Measurements from ENCODE around the gene TXK. TPM values are rescaled to one million over a fixed set of nuclear protein-coding genes. Genes with fewer than 3 reads are reported as not detected.
"Not testable (repeated sequence)": the region's sequence is repeated elsewhere in the genome, so short reads cannot be mapped to it uniquely, and the experiment has no call there.

The TXK gene
- 2.8 TPM for polyA plus RNA-seq (2012; ENCODE audit: insufficient read depth, insufficient read length)

DNA sequence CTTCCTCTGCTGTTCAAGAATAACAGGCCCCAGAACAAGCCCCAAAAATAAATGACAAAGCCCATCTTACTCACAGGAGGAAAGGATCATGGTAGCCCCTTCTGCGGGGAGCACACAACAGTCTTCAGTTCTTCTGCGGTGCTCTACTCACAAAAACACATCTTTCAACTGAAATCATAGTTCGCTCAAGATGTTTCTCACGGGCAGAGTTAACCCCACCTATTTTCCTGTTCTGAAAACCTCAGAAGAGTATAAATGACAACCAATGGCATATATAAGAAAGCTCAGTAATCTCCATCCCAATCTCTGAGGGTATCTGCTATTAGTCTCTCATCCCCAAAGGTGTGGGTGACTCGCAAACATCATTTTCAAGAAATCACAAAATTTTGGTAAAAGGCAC, at the start of gene TXK:
Gene TXK, minus strand, starts transcription at position 170 of the 400 bp plus-strand sequence. Its CDS starts 80 bp downstream, at position 90.
- H3K4me3 ChIP-seq (ENCODE audit: low read length) = no peak within 1 kb of the TSS

DNA sequence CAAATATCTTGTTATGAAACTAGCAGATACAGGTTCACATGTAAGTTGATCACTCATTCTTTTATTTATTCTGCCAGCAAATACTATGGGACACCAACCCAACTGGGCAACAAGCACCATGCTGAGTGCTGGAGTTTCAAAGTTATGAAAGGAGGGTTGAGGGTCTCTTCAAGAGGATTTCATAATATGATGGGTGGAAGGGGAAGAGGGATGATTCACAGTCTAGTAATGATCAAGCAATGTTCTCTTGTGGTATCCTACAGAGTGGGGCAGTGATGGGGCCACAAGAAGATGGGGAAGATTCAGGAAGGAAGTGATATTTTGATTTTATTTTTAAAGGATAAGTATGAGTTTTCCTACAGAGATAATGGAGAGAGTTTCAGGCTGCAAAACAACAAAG, 46.2 kb upstream of the TXK start:
- DNase-seq (ENCODE audit: low read depth, low spot score) = no peak
- H3K4me3 ChIP-seq (ENCODE audit: low read length) = no peak overlapping the region

More for the DNA sequence above, at the start of gene TXK:
- peak; percentile 85 for DNase-seq (ENCODE audit: low read depth, low spot score)

DNA sequence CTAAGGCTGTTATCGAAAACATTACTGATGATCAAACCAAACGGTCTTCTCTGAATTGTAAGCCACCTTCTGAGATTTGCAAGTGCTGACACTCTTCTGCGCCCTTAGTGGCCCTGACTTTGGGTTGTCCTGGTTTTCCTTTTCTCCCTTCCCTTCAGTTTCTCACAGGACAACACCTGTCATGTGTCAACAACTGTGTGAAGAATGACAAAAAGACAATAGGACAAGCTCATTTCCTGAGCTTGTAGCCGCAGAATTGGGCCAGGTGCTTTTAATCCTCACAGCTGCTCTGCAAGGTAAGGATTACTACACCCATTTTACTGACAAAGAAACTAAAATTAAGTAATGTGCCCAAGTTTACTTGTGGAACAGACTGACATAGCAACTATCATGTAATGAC, 44.9 kb upstream of the TXK start:
- no peak overlapping the region for H3K4me3 ChIP-seq (ENCODE audit: low read length)
- DNase-seq (ENCODE audit: low read depth, low spot score) = no peak

DNA sequence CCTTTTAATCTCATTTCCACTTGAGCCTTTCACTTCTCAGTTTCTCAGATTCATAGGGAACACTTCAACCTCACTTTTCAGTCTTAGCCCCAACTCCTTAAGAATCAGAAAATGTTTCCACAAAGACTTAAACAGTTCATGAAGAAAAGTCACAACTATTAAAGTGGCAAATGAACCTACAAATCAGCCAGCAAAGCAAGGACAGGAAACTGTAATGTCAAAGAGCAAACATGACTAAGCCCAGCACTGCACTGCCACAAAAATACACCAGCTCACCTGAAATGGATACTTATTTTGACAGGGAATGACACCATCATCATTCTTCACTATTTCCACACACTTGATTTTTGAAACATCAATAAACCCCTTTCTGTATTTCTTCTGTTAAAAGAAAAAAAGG, 41.8 kb upstream of the TXK start:
- no peak for DNase-seq (ENCODE audit: low read depth, low spot score)
- no peak overlapping the region for H3K4me3 ChIP-seq (ENCODE audit: low read length)

DNA sequence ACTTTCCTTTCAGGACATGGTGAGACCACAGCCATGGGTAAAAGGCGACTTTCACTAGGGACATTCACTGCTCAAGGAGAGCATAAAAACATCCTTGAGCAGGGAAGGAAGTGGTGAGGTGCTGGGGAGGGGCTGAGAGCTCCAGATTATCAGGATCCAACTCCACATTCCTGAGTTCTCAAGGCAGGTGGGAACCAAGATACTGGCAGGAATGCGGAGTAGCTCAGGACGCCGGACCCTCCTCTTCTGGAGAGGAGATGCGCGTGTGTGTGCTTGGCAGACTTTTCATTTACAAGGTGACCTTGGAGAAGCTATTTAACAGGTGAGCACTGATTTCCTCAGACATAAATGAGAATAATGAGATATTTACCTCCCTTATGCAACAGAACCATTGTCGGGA, 41.3 kb upstream of the TXK start:
- no peak for DNase-seq (ENCODE audit: low read depth, low spot score)
- no peak overlapping the region for H3K4me3 ChIP-seq (ENCODE audit: low read length)

DNA sequence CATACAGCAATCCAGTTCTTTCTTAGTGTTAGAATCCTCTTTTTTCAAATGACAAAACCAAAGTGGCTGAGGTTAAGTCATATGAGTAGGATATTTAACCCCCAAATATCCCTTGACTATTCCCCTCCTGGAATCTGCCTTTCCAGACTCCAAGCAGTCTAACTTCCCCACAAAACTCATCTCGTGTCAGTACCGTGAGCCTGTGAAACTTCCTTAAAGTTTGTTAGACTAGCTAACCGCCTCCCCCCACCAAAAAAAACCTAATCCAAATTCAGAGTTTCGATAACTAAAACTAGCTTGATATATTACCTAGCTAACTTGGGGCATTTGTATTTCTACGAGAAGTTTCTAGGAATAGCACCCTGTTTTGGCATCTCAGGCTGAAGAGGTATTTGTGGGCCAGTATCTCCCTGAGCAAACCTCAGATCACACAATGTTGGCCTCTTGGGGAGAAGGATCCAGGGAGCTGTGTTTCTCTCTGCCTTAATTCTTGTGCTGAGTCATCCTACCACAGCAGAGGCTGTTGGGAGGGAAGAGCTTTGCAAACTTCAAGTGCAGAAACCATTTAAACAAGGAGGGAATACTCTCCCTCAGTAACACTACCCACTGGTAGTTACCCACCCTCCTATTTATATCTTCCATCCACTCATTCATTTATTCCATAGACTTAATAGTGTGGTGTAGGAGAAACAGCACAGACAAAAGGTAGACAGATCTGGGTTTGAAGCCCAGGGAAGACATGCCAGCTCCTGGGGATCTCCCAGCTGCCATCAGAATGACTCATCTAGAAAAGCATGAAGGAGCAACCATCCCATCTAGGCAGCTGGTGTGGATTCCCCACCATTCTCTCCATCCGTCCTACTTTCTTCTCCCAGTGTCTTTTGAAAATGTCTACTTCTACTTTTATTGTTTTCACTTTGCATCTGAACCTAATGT, 39.3 kb upstream of the TXK start:
- no peak overlapping the region for H3K4me3 ChIP-seq (ENCODE audit: low read length)
- DNase-seq (ENCODE audit: low read depth, low spot score) = peak; percentile 1

DNA sequence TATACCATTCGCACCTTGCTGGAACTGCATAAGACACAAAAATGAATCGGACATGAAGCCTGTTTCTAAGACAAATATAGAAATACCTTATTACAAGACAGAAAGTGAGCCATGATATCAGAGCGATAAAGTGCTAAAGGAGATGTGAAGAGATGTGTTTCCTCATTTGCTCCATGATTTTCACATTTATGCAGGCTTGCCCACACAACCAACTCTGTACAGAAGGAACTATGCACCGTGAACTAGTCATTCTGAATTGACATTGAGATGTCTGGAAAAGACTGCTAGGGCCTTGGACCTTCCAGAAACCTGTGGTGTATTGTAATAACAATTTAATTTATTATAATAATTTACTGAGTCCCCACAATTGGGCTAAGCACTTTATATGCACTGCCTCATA, 38.6 kb upstream of the TXK start:
- DNase-seq (ENCODE audit: low read depth, low spot score) = no peak
- no peak overlapping the region for H3K4me3 ChIP-seq (ENCODE audit: low read length)

DNA sequence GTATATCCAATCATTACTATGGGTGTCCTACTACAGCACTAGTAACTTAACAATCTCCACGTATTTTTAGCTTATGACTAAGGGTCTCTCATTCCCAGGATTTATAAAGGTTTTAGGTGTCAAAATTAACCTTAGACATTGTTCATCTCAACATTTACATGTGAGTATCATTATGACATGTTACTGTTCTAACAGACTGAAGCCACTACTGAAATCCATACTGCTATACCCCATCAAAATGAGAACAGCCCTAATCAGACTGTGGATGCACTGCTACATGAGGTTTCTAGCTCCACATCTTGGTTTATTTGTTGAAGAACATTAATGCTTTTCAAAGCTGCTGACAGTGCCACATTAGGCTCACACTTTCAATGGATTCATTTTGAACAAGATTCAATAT, 35.6 kb upstream of the TXK start:
- DNase-seq (ENCODE audit: low read depth, low spot score) = no peak

DNA sequence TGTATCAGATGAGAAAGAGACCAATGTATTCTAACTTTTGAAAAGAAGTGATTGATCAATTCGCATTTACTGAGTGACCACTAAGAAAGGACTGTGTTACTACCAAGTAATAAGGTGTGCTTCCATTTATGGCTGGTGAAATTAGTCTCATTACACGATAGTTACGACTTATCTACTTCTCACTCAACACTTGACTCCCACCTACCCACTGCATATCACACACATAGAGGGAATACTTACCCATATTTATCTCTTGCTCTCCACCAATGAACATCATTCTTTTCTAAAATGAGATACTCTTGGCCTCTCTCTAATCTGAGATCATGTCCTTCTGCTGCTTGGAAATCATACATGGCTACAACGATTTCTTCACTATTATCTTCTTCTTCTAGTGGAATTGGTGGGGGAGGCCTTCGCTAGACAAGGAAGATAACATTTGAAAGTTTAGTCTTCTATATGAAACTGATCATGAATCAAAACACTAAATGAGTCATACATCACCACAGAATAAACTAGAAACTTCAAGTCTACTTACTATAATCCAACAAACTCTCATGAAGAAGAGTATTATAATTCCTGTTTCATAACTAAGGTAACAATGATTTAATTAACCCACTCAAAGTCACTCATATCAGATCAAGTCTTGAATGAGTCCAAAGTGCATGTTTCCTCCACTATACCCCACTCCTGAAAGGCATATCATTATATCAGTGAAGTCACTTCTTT, 33.7 kb upstream of the TXK start:
- no peak for DNase-seq (ENCODE audit: low read depth, low spot score)
- H3K4me3 ChIP-seq (ENCODE audit: low read length) = no peak overlapping the region

More for the DNA sequence above, 35.6 kb upstream of the TXK start:
- no peak overlapping the region for H3K4me3 ChIP-seq (ENCODE audit: low read length)

DNA sequence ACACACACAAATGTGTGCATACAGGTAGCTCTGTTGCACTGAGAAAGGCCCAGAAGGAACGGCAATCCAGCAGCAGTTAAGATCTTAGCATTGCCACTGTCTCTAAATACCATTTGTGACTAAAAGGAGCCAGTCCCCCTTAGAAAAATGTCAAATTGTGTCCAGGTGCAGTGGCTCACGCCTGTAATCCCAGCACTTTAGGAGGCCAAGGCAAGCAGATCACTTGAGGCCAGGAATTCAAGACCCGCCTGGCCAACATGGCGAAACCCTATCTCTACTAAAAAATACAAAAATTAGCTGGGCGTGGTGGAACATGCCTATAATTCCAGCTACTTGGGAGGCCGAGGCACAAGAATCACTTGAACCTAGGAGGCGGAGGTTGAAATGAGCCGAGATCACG, 30.5 kb upstream of the TXK start:
- not testable (repeated sequence) for DNase-seq (ENCODE audit: low read depth, low spot score); H3K4me3 ChIP-seq (ENCODE audit: low read length)

DNA sequence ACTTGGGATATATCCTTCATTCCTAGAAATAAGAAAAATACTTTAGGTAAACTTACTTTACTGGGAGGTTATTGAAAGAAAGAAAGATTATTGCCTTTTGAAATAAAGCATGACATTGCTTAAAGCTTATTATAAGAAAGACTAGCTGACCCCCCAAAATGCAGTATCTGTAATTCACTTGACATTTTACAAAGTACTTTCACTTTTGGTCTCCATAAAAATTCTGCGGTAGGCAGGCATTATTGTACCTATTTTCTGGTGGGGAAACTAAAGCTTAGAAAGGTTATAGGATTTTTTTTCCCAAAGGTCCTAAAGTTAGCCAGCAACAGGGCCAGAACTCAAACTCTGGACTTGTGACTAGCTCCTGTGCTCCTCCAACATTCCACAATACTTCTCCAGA, 29.7 kb upstream of the TXK start:
- no peak for DNase-seq (ENCODE audit: low read depth, low spot score)
- H3K4me3 ChIP-seq (ENCODE audit: low read length) = no peak overlapping the region

DNA sequence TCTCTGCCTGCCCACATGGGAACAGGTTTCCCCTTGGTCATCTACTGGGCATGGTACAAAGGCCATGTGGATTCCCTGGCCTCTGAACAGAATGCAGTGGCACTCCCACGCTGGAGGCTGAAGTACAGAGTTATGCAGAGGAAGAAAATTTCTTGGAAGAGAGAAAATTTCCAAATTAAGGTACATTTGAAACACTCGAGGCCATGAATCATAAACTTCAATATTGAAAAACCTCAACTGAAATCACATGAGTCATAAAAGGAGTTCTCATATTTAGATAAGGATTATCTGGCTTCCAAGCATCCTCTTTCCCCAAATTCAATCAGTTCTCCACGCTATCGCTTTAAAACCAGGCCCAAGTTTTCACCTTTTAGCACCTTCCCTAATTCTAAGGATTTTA, 28.1 kb upstream of the TXK start:
- no peak for DNase-seq (ENCODE audit: low read depth, low spot score)
- no peak overlapping the region for H3K4me3 ChIP-seq (ENCODE audit: low read length)

DNA sequence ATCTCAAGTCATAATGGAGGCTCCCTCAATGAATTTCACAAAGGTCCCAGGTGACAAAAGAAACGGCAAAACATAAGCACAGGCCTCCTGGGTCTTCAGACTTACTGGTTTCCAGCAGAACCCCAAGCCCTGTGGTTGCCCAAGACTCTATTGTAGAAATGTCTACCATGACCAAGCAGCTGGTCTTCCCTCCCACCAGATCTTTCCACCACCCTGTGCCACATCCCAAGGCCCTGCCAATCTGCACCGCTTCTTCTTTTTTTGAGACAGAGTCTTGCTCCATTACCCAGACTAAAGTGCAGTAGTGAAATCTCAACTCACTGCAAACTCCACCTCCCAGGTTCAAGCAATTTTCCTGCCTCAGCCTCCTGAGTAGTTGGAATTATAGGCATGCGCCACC, 23.2 kb upstream of the TXK start:
- no peak for DNase-seq (ENCODE audit: low read depth, low spot score)
- no peak overlapping the region for H3K4me3 ChIP-seq (ENCODE audit: low read length)

DNA sequence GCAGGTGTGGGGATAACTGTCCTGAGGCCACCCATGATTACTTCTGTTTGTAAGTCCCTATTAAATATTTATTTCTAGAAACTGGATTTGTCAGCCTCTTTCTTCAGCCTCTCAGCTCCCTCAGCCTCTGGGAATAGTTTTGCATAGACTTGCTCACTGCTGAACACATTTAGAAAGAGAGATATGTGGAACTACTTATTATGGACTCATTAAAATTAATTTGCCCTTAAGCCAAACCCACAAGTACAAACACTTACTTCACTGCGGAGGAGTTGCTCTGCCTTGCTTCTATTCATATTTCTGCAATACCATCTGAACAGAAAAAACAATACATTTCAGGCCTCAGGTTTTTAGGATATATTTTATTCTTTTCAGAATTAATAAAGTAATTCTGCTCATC, 22.4 kb upstream of the TXK start:
- no peak overlapping the region for H3K4me3 ChIP-seq (ENCODE audit: low read length)
- no peak for DNase-seq (ENCODE audit: low read depth, low spot score)

DNA sequence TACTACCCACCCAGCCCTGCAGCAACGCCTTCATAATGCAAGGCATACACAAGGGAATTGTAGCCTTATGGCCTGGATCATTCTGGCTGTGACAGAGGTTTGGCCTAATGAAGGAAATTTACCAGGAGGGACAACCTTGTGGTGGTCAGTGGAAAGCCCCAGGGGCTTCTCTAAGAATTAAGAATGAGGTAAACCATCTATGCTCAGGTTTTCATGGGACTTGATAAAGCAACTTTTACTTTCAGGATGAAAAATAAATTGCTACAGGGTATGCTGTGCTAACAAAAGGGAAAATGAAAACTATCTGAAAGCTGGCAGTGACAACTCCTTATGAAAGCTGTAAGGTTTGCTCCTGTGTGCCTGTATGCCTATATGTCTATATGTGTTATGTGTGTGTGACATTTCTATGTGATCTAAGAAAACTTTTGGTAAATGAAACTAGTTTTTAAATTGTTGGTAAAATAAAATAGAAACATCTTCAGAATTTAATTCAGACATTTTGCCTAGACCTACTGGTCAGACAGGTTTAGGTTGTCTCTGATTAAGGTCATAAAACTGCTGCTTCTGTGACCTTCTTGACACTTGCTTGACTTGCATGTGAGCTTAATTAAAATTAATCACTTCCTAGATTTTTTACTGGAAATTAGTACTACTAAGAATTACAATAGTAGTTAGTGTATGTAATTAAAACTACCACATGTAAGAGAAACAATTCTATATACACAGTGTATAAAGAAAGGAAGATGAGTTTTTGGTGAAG, 19.9 kb upstream of the TXK start:
- H3K4me3 ChIP-seq (ENCODE audit: low read length) = no peak overlapping the region
- DNase-seq (ENCODE audit: low read depth, low spot score) = no peak

DNA sequence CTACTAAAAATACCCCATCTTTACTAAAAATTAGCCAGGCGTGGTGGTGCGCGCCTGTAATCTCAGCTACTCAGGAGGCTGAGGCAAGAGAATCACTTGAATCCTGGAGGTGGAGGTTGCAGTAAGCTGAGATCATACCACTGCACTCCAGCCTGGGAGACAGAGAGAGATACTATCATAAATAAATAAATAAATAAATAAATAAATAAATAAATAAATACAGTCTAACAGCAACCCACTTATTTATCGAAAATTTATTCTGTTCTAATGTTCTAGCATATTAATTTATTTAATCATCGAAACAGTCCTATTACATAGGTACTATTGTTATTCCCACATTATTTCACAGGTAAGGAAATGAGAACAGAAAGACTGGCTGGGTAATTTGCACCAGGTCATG, 18.2 kb upstream of the TXK start:
- no peak for DNase-seq (ENCODE audit: low read depth, low spot score)

DNA sequence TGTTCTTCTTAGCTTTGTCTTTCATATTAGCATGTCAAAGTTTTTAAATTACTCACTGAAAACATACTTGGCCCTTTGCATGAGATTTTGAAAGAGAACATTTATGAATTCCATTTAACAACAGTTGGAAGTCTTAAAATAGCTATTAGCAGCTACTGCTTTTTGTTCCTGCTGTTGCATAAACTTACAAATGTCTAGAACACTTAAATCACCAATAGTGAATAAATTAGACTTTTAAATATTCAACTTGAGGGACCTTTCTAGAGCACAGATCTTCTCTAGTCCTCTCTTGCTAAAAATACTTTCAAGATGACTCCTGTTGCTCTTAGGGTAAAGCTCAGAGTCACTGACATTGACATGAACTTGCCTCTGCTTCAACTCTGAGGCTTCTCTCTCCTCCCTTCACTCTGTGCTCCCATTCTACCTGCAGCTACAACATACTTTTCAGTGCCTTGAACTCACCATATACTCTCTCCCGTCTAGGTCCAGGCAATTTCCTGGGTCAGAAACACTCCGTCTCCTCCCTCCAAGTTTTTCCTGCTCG, 15.8 kb upstream of the TXK start:
- H3K4me3 ChIP-seq (ENCODE audit: low read length) = no peak overlapping the region
- DNase-seq (ENCODE audit: low read depth, low spot score) = no peak

More for the DNA sequence above, 18.2 kb upstream of the TXK start:
- no peak overlapping the region for H3K4me3 ChIP-seq (ENCODE audit: low read length)

DNA sequence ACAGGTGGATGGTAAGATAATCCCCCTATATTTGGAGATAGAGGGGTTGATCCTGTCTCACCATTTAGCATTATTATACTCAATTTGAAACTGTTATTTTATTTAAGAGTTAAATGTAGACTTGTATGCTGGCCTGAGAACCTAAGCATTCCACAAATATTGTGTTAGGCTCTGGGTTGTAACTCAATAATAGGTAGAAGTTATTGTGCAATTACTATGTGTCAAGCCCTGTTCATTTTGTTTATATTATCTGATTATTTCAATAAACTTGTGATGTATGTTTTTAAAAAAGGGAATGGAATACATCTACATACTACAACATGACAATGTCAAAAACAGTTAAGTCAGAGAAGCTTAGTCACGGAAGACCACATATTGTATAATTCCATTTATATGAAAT, 13.6 kb upstream of the TXK start:
- DNase-seq (ENCODE audit: low read depth, low spot score) = no peak
- H3K4me3 ChIP-seq (ENCODE audit: low read length) = no peak overlapping the region

DNA sequence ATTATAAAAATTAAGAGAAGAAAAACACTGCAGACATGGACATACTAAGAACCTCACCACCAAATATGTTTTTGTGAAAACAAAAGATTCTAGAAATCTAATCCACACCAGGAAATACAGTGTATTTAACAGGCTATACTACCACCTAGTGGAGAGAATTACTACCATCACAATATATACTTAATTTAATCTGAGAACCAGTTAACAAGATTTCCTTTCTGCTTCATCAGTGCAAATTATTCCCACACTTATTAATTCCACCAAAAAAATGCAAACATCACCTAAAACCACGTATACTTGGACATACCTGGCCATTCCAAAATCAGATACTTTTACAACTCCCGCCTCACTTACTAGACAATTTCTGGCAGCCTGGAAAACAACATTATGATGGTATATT, 7.0 kb upstream of the TXK start:
- DNase-seq (ENCODE audit: low read depth, low spot score) = peak; percentile 65
- H3K4me3 ChIP-seq (ENCODE audit: low read length) = no peak overlapping the region
